GM19467 (cell line): ENCODE results near the gene GTPBP1.

Experiments used
- ATAC-seq: cut with Tn5 transposase; IDR thresholded peaks from one replicate; pipeline ENCODE4 v1.9.1; 2021; ENCODE audit warnings: mild to moderate bottlenecking, moderate library complexity; ENCODE audit not compliant: unreplicated experiment

GTPBP1 gene

DNA sequence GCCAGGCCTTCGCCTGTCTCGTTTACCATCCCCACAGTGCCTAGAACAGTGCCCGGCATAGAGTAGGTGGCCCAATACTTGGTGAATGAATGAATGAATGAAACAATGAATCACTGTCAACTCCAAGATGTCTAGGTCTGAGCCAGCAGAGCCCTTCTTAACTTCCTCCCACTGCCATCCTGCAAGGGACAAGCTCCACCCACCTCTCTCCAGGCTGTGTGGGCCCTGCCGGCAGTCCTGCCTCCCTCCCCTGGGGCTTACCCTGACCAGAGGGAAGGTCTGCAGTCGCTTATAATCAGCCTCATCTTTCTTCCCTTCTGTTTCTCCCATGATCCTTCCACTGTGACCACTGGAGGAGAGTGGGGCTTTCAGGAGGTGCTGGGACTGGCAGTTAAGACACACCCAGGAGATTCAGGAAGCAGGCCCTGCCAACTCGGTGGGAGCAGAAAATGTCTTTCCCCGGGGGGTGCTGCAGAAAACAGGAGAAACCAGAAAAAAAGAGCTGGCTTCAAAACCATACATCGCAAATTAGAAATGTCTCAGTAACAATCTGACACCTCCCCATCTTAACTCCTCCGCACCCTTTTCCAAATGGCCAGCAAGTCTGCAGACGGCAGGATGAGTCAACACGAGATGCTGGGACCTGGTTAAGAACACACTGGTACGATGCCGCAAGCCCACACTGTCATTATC is 76.8 kb downstream of the GTPBP1 start:
- ATAC-seq = no peak
